HG02840 (cell line): Measurements from ENCODE around the gene CUX1.
"Not testable (repeated sequence)": the region's sequence is repeated elsewhere in the genome, so short reads cannot be mapped to it uniquely, and the experiment has no call there.

Source experiments
- ATAC-seq: cut with Tn5 transposase; IDR thresholded peaks from one replicate; pipeline ENCODE4 v1.9.1; 2021; ENCODE audit warnings: mild to moderate bottlenecking, moderate library complexity, moderate number of reproducible peaks; ENCODE audit not compliant: unreplicated experiment, low FRiP score

The CUX1 gene

DNA sequence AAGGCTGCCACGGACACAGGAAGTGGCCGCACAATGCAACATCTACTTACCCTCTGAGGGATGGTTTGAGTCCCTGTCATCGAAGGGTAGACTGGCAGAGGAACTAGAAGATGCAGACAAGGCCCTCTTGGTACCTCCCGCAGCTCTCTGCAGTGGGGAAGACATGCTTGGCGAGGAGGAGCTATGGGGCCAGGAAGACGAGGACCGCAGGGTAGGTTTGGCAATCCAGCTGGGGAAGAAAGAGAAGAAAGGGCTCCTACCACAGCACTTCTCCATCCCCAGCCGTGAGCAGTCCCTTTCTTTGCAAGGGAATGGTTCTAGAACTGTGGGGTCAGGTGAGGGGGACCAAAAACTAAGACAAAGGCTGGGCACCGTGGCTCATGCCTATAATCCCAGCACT, 511.9 kb downstream of the CUX1 start:
- ATAC-seq: not testable (repeated sequence)

DNA sequence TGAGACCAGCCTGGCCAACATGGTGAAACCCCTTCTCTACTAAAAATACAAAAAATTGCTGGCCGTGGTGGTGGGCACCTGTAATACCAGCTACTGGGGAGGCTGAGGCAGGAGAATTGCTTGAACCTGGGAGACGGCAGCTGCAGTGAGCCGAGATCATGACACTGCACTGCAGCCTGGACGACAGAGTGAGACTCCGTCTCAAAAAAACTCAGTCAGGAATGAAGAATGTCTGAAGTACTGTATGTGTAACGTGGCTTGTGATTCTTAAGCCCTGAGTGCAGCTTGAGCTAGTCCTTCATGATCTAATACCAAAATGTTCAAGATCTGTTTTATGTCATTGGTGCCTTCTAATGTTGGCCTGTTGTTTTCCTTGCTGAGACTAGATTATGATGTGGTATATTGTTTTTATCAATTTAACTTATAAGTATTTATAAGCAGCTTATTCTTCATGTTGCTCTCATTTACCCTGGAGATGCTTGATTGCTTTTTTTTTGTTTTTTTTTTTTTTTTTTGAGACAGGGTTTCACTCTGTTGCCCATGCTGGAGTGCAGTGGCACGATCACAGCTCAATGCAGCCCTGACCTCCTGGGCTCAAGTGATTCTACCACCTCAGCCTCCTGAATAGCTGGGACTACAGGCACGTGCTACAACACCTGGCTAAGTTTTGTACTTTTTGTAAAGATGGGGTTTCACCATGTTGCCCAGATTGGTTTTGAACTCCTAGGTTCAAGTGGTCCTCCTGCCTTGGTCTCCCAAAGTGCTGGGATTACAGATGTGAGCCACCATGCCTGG, 513.4 kb downstream of the CUX1 start:
- not testable (repeated sequence) for ATAC-seq
